Lower leg skin (tissue), 4 donors: ENCODE results near the gene EMSY. TPM values are rescaled to one million over a fixed set of nuclear protein-coding genes. Genes with fewer than 3 reads are reported as not detected.

Source experiments
- DNase-seq, 2 donors: peaks; one replicate each; pipeline ENCODE4 v3.0.0-alpha.2; 2019; ENCODE audit warnings: low spot score in 2 of 2
- H3K4me3 ChIP-seq: fragments of 200-600 bp; sonication (generic); 2 replicates; pipeline ENCODE4 v1.5.1; 2017; ENCODE audit warnings: mild to moderate bottlenecking, low read depth; ENCODE audit not compliant: poor library complexity, severe bottlenecking
- CTCF ChIP-seq, 3 donors: fragments of 450-650 bp; IDR thresholded peaks; one replicate each; pipeline ENCODE4 v1.5.1; 2016; ENCODE audit warnings: antibody characterized with exemption in 3 of 3, mild to moderate bottlenecking in 3 of 3, moderate library complexity in 2 of 3
- POLR2A ChIP-seq, 2 donors: fragments of 450-650 bp; IDR thresholded peaks; one replicate each; pipeline ENCODE4 v1.6.1; 2016 to 2017; ENCODE audit warnings: antibody characterized with exemption in 2 of 2, mild to moderate bottlenecking in 1 of 2, moderate library complexity in 1 of 2
- WGBS, 2 donors: methylation state at CpG; one replicate each; pipeline ENCODE4 v1.1.5; 2018; 5-methylcytosine and 5-hydroxymethylcytosine counted together
- intact Hi-C: fragments of 100-400 bp; cut with DNase I; formaldehyde crosslinking; loops from one replicate; pipeline ENCODE4 v1.15.0; 2023; ENCODE audit warnings: low total_unique reads
- total RNA-seq, 4 donors: library from RNA; depleted of rRNA; stranded (reverse); fragments of >200 nt; gene quantifications; one replicate each; pipeline ENCODE4 v1.1.0, GENCODE V29; 2016

The EMSY gene
- total RNA-seq, 4 donors from 2014 or later = 12.8 to 45.0 (median 14.7) TPM

- intact Hi-C loops = no loop called here
- DNase-seq = no peak
- H3K4me3 ChIP-seq = no peak overlapping the region
- TF ChIP-seq CTCF (IDR thresholded peaks at IDR 0.05) = no peak
- no peak for TF ChIP-seq POLR2A (IDR thresholded peaks at IDR 0.05)
- WGBS, 2 donors = 98 to 100% methylated on average over 2 of the region's 2 CpGs
Measured at GRCh38 chr11:76523786-76524436, 79.1 kb downstream of the EMSY start.

- H3K4me3 ChIP-seq = no peak overlapping the region
- WGBS, 2 donors = 53 to 65% methylated on average over 4 of the region's 4 CpGs
- no peak for DNase-seq
Measured at GRCh38 chr11:76524461-76524860, 79.6 kb downstream of the EMSY start.

GRCh38 chr11:76524919-76525318, 80.1 kb downstream of the EMSY start:
- TF ChIP-seq POLR2A (IDR thresholded peaks at IDR 0.05) (no peak), CTCF (IDR thresholded peaks at IDR 0.05) (no peak)
- intact Hi-C loops = no loop called here
- WGBS, 2 donors = 86 to 93% methylated on average over 1 of the region's 1 CpG
- no peak overlapping the region for H3K4me3 ChIP-seq
- peak in 1 of 2 donors; percentile 25 for DNase-seq

More at GRCh38 chr11:76524461-76524860, 79.6 kb downstream of the EMSY start:
- intact Hi-C loops = no loop called here
- TF ChIP-seq CTCF (IDR thresholded peaks at IDR 0.05) (no peak), POLR2A (IDR thresholded peaks at IDR 0.05) (no peak)

- 47 to 96% methylated on average over 2 of the region's 2 CpGs for WGBS, 2 donors
- intact Hi-C loops = no loop called here
- TF ChIP-seq POLR2A (IDR thresholded peaks at IDR 0.05) (no peak), CTCF (IDR thresholded peaks at IDR 0.05) (no peak)
- no peak overlapping the region for H3K4me3 ChIP-seq
- DNase-seq = no peak
Measured at GRCh38 chr11:76526878-76527277, 82.1 kb downstream of the EMSY start.

GRCh38 chr11:76542436-76542835, 97.6 kb downstream of the EMSY start:
- whole genome bisulfite sequencing, 2 donors = 68 to 92% methylated on average over 2 of the region's 2 CpGs

More at GRCh38 chr11:76542436-76542835, 97.6 kb downstream of the EMSY start:
- TF ChIP-seq CTCF (IDR thresholded peaks at IDR 0.05) (no peak), POLR2A (IDR thresholded peaks at IDR 0.05) (no peak)
- DNase-seq = no peak
- H3K4me3 ChIP-seq = no peak overlapping the region
- intact Hi-C loops = no loop called here
